Chondrocyte (in vitro differentiated cells): ENCODE measurements around the gene RNF157. TPM values are rescaled to one million over a fixed set of nuclear protein-coding genes. Genes with fewer than 3 reads are reported as not detected.

Experiments
- DNase-seq: peaks from one replicate; pipeline ENCODE4 v3.0.0; 2021; ENCODE audit warnings: mixed read lengths, low spot score
- H3K27ac Mint-ChIP-seq: one replicate; pipeline ENCODE4 v1.8.0; 2021; ENCODE audit warnings: mild to moderate bottlenecking, moderate library complexity, mixed read lengths; ENCODE audit not compliant: unreplicated experiment
- H3K27me3 Mint-ChIP-seq: 2 replicates; pipeline ENCODE4 v1.8.0; 2021; ENCODE audit warnings: low read depth, mixed read lengths
- H3K36me3 Mint-ChIP-seq: 2 replicates; pipeline ENCODE4 v1.8.0; 2021; ENCODE audit warnings: low read depth, mixed read lengths
- H3K4me1 Mint-ChIP-seq: 2 replicates; pipeline ENCODE4 v1.8.0; 2021; ENCODE audit warnings: low read depth, mild to moderate bottlenecking, mixed read lengths
- H3K4me3 Mint-ChIP-seq: one replicate; pipeline ENCODE4 v1.8.0; 2021; ENCODE audit warnings: mild to moderate bottlenecking, moderate library complexity, mixed read lengths; ENCODE audit not compliant: unreplicated experiment
- H3K9me3 Mint-ChIP-seq: 2 replicates; pipeline ENCODE4 v1.8.0; 2021; ENCODE audit warnings: low read depth, mixed read lengths
- total RNA-seq: library from RNA; stranded (reverse); gene quantifications from 3 replicates; pipeline ENCODE4 v1.2.1, GENCODE V29; 2021
- TF ChIP-seq, protein P1 (sequence below): fragments of 200-600 bp; sonication (generic); IDR thresholded peaks from 2 replicates; pipeline ENCODE4 v1.5.0; 2021; ENCODE audit warnings: antibody characterized with exemption, mild to moderate bottlenecking, moderate library complexity

RNF157 gene
- total RNA-seq, 1 donor from 2014 or later: 1.5 TPM

DNA sequence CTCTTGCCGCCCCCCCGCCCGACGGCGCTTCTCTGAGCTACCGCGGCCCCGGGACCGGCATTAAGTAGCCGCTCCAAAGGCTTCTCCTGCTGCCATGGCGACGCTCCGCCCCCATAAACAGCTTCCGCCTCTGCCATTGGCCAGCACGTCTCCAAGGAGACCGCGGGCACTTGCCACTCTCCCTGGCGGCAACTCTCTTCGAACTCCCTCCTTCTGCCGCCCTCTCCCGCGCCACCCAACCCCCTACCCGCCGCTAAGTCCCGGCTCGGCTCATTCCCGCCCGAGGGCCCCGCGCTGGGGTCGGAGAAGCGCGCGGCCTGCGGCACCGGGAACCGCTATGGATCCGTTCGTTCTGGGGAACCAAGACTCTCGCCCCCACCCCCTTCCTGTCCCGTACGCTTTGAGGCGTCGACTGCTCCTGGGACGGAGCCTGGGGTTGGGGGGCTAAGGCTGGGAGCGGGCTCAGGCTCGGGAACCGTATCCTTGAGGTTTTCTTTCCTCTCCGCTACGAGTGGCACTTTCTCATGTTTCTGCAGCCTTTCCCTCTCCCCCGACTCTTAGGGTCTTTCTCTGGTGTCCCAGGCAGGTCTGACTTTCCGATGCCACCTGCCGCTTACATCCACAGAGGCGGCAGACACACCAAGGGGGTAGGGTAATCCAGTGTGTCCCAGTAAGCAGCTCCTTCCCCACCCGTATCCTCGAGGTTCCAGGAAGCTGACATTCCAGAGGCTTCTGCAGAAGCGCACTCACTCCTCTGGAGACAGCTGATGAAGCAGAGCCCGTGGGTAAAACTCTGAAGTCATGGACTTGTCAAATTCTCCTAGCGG, 98.9 kb downstream of the RNF157 start, which contains the start of gene FOXJ1:
Gene FOXJ1 (minus strand): TSS at position 34 of the 827 bp plus-strand sequence. CDS start 850 bp downstream, outside the sequence.
- Mint-ChIP-seq H3K4me3 (peak within 1 kb of the TSS; percentile 71), H3K4me1 (peaks cover 22% of the 10 kb centered on the region), H3K36me3 (no peaks in the 10 kb centered on the region), H3K27me3 (peaks cover 12% of the 10 kb centered on the region), H3K27ac (no peak within 1 kb of the TSS), H3K9me3 (no peaks in the 10 kb centered on the region)
- TF ChIP-seq, protein P1, sequence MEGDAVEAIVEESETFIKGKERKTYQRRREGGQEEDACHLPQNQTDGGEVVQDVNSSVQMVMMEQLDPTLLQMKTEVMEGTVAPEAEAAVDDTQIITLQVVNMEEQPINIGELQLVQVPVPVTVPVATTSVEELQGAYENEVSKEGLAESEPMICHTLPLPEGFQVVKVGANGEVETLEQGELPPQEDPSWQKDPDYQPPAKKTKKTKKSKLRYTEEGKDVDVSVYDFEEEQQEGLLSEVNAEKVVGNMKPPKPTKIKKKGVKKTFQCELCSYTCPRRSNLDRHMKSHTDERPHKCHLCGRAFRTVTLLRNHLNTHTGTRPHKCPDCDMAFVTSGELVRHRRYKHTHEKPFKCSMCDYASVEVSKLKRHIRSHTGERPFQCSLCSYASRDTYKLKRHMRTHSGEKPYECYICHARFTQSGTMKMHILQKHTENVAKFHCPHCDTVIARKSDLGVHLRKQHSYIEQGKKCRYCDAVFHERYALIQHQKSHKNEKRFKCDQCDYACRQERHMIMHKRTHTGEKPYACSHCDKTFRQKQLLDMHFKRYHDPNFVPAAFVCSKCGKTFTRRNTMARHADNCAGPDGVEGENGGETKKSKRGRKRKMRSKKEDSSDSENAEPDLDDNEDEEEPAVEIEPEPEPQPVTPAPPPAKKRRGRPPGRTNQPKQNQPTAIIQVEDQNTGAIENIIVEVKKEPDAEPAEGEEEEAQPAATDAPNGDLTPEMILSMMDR: no peak
- DNase-seq: peak; percentile 93

DNA sequence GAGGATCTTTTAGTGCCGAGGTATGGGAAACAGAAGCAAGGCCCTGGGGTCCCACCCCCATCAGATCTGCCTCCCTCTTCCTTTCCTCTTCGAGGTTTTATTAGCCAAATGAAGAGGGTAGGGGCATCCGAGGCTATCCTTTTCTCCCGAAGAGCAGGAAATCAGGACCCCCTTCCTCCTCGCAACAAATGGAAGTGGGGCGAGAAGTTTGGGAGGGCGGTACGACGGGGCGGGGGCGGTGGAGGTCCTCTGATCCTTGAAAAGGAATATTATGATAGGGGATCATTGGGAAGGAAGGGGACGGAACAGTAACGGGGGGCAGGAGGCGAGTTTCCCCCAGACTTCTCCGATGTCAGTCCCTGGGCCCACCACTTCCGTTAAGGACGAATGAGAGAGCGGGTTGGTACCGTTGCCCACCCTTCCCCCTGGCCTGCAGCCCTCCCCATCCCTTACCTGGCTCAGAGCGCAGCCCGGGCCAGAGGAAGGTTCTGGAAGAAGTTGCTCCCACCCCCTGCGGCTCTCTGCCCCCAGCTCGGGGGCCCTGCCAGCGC, 99.6 kb downstream of the RNF157 start:
- Mint-ChIP-seq H3K4me1 (peaks cover 21% of the 10 kb centered on the region), H3K27ac (no peak overlapping the region), H3K4me3 (peak overlapping the region; percentile 71), H3K27me3 (peaks cover 12% of the 10 kb centered on the region), H3K36me3 (no peaks in the 10 kb centered on the region), H3K9me3 (no peaks in the 10 kb centered on the region)
- no peak for DNase-seq
- TF ChIP-seq, protein P1: no peak

DNA sequence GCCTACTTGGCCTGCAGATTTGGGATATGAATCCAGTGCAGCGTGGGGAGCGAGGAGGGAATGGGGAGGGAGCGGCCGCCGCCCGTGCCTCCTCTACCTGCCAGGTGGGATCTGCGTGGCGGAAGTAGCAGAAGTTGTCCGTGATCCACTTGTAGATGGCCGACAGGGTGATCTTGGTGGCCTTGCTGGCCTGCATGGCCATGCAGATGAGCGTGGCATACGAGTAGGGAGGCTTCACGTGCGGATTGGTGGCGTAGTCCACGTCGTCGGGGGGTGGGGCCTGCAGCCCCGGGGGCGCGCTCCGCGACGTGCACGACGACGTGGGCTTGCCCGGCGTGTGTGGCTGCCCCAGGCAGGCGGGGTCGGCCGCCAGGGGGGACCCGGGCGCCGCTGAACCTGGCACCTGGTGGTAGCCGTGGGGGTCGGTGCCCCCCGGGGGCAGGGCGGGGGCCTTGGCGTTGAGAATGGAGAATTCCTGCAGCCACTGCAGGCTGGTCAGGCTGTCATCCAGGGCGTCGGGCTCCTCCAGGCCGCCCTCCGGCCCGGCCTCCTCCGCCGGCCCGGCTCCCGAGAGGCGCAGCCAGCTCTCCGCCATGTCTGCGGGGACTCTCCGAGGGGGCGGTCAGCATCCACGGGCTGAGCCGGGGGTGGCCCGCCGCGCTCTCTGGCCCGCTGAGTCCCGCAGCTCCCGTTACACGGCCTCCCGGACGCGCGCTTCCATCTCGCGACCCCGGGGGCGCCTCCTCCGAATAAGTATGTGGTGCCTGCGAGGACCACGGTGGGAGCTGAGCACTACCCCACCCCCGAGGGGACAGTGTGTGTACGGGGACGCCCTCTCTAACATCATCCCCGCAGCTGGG, 100.3 kb downstream of the RNF157 start:
- H3K27ac Mint-ChIP-seq: no peak overlapping the region
- TF ChIP-seq, protein P1: no peak
- H3K4me1 Mint-ChIP-seq: peaks cover 18% of the 10 kb centered on the region
- DNase-seq: peak; percentile 73
- no peaks in the 10 kb centered on the region for H3K36me3 Mint-ChIP-seq
- peak overlapping the region; percentile 12 for H3K4me3 Mint-ChIP-seq
- peaks cover 12% of the 10 kb centered on the region for H3K27me3 Mint-ChIP-seq
- no peaks in the 10 kb centered on the region for H3K9me3 Mint-ChIP-seq

DNA sequence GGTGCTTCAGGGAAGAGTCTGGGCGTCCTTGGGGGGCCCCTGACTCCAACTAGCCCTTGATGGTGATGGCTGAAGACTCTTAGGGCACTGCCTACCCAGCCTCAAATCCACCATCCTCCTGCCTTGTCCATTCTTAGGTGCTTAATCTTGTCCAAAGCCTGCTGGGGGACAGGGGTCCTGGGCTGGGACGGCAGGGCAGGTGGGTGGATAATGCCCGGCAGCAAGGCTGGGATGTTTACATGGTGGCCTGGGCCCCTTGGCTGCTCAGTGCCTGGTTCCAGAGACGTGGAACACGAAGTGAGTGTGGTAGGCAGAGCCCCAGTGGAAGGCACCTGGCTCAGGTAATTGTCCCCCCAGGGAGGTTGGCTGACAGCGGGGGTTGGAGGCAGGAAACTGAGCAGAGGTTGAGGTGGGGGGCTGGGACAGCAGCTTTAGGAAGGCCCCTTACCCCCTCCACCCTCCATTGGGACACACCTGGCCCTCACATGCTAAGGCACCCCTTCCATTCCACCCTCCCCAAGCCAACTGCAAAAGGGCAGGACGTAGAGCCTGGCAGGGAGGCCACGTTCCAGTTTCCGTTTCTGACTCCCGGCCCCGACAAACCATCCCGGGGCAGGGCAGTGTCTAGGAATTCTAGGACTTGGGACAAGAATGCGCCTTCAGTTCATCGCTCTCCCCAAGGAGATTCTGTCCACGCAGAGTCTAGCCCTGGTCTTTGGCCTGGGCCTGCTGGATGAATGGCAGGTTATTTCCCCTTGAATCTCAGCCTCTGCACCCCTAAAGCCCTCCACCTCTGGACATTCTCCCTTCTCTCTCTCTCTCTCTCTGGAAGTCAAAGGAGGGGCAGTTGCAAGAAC, 101.2 kb downstream of the RNF157 start:
- TF ChIP-seq, protein P1: no peak
- H3K4me3 Mint-ChIP-seq: no peak overlapping the region

More for the DNA sequence above, 101.2 kb downstream of the RNF157 start:
- no peaks in the 10 kb centered on the region for H3K9me3 Mint-ChIP-seq
- DNase-seq: peak; percentile 60
- peak overlapping the region; percentile 17 for H3K27ac Mint-ChIP-seq
- H3K4me1 Mint-ChIP-seq: peaks cover 18% of the 10 kb centered on the region
- H3K27me3 Mint-ChIP-seq: peaks cover 12% of the 10 kb centered on the region
- H3K36me3 Mint-ChIP-seq: no peaks in the 10 kb centered on the region
